DMS53 treated with DMSO at 0.1 percent for 48 hours (cell line): ENCODE results near the gene GCK.
"Not testable (repeated sequence)": the region's sequence is repeated elsewhere in the genome, so short reads cannot be mapped to it uniquely, and the experiment has no call there.

ENCODE experiments used
- DNase-seq: peaks from one replicate; lab custom pipeline; 2025; ENCODE audit not compliant: unreplicated experiment; lab: John Stamatoyannopoulos, UW

GCK gene

DNA sequence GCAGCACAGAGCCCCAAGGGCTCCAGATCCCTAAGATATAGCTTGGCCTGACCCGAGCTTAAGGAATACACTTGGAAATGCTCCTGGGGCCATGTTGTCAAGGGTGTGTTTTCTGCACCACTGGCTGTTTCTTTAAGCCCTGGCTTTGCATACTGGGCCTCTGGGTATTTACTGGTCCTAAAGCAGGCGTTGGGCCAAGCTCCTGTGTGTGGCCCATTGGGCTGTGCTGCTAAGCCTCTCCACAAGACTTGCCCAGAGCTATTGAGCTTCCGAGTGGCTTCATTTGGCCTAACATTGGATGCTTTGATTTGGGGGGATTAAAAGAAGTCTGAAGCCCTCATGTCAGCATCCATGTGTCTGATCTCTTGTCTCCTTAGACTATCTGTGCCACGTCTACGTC, 16.8 kb upstream of the GCK start:
- no peak for DNase-seq

- DNase-seq = no peak
Observed at GRCh38 chr7:44201813-44202212, 12.6 kb upstream of the GCK start.

DNA sequence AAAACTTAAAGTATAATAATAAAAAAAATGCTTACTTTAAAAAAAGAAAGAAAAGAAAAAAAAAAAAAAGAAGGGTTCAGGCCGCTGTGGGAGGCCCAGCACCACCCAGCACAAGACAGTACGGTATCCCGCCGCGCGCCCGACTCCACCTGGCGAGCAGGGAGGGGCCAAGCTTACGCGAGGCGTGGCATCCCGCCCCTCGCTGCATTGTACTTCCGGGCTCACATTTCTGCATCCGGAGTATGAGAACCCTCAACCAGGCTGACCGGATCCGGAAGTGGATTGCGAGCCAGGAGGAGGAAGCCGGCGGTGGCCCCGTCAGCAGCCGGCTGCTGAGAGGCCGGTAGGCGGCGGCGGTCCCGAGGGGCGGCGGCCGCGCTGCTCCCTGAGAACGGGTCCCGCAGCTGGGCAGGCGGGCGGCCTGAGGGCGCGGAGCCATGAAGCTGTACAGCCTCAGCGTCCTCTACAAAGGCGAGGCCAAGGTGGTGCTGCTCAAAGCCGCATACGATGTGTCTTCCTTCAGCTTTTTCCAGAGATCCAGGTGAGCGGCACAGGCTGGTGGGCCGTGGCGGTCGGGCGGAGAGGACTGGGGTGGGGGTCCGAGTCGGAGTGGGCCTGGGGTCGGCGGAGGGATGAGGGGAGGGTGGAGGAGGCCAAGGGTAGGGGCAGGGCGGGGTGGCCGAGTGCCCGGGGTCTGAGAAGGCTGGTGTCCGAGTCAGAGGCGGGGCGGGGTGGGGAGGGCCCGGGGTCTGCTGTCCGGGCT, 11.6 kb upstream of the GCK start, which contains the start of gene YKT6:
Gene YKT6 (plus strand): TSS at position 280 of the 763 bp plus-strand sequence. CDS start 158 bp downstream, at position 438.
- DNase-seq = peak; percentile 97

GRCh38 chr7:44200163-44200562, 10.9 kb upstream of the GCK start:
- not testable (repeated sequence) for DNase-seq

DNA sequence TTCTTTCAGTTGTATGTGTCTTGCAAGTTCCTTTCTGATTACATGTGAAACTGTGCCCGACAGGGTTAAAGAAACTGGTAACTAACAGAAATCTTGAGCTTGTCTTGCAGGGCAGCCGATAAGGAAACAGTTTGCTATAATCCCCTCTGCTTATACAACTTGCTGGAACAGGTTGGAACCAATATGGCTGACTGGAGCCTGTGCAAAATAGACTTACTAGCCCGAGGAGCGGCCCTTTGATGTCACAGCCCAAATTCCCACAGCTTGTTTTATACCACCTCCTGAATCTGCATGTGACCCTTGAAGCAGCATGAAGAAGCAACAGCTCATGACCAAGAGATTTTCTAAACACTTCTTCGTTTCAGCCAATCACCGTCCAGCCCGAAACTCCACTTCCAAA, 8.2 kb upstream of the GCK start:
- DNase-seq = no peak

- peak; percentile 26 for DNase-seq
Observed at GRCh38 chr7:44196450-44196872, 7.2 kb upstream of the GCK start.

GRCh38 chr7:44195889-44196288, 6.7 kb upstream of the GCK start:
- DNase-seq = no peak

DNA sequence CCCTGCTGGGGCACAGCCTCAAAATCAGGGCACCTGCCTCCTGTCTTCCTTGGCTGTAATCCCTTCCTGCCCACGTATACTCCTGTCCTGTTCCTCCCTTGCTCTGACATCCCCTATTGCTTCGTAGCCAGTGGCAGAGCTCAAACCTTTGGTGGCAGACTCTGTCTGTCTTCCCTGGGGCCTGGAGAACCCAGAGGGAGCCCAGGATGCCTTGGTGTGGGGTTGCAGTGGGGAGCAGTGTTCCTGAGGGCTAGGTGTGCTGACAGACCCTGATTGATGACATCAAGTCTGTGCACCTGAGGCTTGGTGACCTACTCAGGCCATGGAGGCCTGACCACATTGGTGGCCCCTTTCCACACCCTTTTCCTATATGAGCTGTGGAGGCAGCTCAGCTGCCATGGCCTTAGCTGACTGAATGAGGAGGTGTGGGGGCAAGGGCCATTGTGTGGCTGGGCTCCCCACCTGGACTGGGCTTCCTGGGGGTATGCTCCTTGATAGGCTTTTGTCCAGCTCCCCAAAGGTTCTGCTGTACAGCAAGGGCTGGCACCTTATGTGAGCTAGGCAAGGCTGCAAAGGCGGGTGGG, 5.4 kb upstream of the GCK start:
- DNase-seq = no peak

- no peak for DNase-seq
Observed at GRCh38 chr7:44194069-44194468, 4.8 kb upstream of the GCK start.

- DNase-seq = no peak
Observed at GRCh38 chr7:44193011-44193802, 4.0 kb upstream of the GCK start.

DNA sequence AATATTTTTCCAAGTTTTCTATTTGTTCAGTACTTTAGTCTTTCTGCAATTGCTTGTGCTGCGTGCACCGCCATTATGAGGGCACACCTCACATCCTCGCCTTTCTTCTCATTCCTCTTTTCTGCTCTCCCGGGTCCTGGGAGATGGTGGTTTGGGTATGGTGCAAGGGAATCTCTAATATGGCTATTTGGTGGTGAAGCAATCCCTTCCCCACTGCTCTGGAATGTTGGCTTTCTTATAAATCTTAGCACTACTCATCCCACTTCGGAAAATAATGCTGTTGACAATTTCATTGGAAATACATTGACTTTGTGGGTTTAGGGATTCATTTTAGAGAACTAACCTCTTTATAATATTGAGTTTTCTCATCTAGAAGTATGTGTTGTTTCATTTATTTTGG, 1.9 kb upstream of the GCK start:
- DNase-seq = no peak

DNA sequence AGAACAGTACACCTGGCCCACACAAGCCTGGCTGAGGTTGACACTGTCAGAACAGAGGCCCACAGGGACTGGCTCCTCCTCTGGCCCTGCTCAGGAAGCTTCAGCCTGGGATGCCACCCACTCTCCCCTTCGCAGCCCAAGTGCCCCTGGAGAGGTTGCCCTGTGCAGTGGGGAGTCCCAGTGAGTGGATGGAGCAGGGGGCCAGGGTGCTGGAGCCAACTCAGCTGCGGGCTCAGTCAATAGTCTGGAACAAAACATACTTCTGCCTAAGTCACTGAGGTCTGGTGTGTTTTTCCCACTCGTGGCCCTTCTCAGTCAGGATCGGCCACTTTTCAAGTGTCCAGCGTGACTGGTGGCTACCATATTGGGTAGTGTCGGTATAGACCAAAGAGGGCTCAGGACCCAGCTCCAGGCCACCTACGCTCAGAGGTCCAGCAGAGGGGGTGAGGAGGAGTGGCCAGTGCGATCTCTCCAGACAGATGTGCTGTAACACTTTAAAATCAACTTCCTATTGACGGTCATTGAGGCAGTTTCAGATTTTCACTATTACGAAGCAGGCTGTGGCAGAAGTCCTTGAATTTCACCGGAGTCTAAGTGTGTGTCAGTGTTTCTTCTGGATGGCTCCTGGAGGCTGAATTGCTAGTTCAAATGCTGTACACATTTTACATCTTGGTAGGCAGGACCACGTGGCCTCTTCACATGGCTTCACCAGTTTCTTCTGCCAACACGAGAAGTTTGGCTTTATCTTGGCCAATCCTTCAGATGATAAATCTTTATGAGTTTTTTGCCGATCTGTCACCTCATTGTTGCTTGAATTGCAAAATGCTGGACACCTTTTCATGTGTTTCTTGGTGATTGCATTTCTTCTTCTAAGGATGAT, 994 bp upstream of the GCK start:
- DNase-seq = no peak

GRCh38 chr7:44188480-44189225, 586 bp downstream of the GCK start:
- no peak for DNase-seq

DNA sequence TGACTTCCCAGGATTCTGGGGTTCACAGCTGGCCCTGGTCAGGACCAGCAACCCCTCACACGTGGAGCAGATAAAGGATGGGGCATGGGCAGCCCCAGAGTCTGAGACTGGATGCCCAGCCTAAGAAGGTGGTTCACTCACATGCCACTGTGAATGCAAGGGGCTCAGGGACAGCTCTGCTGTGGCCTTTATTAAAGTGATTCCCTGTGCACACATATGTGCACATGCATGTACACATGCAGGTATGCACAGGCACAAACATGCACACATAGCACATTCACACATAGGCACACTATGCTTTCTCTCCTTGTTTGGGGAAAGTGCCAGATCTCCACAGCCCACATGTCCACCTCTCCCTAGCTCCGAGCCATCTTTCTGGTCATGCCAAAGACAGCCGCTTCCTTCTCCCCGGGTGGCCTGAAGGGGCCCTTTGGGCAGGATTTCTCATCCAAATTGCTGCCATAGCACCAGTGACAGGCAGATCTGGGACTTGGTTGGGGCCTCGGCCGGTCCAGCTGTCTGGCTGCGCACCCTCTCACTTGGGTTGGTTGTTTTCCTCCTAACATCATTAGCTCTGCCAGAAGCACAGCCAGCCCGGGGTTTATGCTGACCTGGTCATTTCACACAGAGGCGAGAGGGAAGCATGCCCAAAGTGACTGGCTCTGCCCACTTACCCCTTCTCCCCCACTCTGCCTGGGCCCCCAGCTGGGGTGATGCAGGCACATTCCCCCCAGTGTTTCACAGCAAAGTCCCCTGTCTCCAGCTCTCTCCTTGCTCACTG, 1.4 kb downstream of the GCK start:
- DNase-seq = no peak

GRCh38 chr7:44186736-44187135, 2.5 kb downstream of the GCK start:
- no peak for DNase-seq

- no peak for DNase-seq
Observed at GRCh38 chr7:44185729-44186128, 3.5 kb downstream of the GCK start.

DNA sequence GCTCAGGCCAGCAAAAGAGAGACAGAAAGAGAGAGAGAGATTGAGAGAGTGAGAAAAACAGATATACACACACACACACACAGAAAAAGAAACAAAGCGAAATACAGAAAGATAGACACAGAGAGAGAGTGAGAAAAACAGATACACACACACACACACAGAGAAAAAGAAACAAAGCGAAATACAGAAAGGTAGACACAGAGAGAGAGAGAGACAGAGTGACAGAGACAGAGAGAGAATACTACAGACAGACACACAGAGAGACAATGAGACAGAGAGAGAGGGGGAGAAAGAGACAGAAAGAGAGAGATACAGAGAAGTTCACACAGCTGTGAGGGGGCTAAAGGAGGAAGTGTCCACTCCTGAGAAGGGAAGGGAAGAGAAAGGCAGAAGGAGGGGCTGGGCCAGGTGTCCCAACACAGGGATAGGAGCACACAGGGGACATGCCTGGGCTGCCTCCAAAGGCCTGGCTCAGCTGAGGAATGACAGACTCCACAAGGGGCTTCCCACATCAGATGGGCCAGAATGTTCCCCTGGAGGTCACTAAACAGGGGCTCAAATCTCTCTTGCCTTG, 4.3 kb downstream of the GCK start:
- DNase-seq = no peak

DNA sequence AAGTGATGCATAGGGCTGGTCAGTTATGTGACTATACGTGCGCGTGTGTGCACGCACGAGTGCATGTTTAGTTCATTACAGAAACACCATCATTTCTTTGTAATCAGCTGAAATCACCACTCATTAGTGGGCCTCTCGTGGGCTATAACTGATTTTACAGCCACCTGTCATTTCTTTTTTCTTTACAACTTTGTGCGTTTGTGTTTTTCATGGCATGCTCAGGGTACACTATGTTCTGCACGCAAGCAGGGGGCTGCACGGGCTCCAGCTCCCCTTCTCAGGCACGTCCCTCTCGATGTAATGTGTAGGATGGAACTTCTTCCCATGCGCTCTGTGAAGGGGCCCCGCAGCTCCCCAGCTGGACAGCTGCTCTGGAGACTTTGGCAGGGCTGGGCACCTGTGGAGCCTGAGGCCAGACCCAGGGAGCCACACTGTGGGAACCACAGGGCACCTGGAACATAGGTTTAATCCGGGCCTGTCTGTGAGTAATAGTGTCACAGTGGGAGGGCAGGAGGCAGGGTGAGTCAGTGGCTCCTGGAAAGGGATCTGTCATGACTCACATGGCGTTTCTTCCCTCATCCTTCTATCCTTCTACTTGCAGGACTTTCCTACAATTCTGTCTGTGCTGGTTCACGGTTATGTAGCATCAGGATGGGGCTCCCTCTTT, 4.9 kb downstream of the GCK start:
- peak; percentile 13 for DNase-seq

GRCh38 chr7:44183386-44183785, 5.9 kb downstream of the GCK start:
- DNase-seq = no peak
